Stimulated activated memory B cell treated with anti-CD40 and anti-IgM and Interleukin-4, amounts not matched to agents 10 μg/mL and 1 μg/mL and 100 μg/mL, for 72 hours (primary cell): Measurements from ENCODE around the gene PELI2.

Source experiments
- ATAC-seq: fragments of 150-1000 bp; cut with Tn5 transposase; 2 replicates; pipeline ENCODE4 v1.10.0; 2021
- H3K27ac Mint-ChIP-seq: one replicate; pipeline ENCODE4 v1.8.0; 2022; ENCODE audit warnings: mild to moderate bottlenecking, mixed read lengths
- H3K27me3 Mint-ChIP-seq: one replicate; pipeline ENCODE4 v1.8.0; 2022; ENCODE audit warnings: mixed read lengths
- H3K36me3 Mint-ChIP-seq: one replicate; pipeline ENCODE4 v1.8.0; 2022; ENCODE audit warnings: mixed read lengths
- H3K4me1 Mint-ChIP-seq: one replicate; pipeline ENCODE4 v1.8.0; 2022; ENCODE audit warnings: mixed read lengths
- H3K4me3 Mint-ChIP-seq: one replicate; pipeline ENCODE4 v1.8.0; 2022; ENCODE audit warnings: mild to moderate bottlenecking, moderate library complexity, mixed read lengths
- H3K9me3 Mint-ChIP-seq: one replicate; pipeline ENCODE4 v1.8.0; 2022; ENCODE audit warnings: mixed read lengths

The PELI2 gene, protein sequence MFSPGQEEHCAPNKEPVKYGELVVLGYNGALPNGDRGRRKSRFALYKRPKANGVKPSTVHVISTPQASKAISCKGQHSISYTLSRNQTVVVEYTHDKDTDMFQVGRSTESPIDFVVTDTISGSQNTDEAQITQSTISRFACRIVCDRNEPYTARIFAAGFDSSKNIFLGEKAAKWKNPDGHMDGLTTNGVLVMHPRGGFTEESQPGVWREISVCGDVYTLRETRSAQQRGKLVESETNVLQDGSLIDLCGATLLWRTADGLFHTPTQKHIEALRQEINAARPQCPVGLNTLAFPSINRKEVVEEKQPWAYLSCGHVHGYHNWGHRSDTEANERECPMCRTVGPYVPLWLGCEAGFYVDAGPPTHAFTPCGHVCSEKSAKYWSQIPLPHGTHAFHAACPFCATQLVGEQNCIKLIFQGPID

GRCh38 chr14:56117765-56118610, at the start of gene PELI2:
Gene PELI2, plus strand, starts transcription at chr14:56118411. Its CDS starts 250 bp downstream, at chr14:56118661.
- Mint-ChIP-seq H3K27me3 (peaks cover 15% of the 10 kb centered on the region), H3K36me3 (no peaks in the 10 kb centered on the region), H3K4me1 (peaks cover 32% of the 10 kb centered on the region), H3K4me3 (peak within 1 kb of the TSS; percentile 96), H3K9me3 (no peaks in the 10 kb centered on the region), H3K27ac (peak within 1 kb of the TSS; percentile 92)
- ATAC-seq = peak; percentile 94

GRCh38 chr14:56073799-56074198, 44.4 kb upstream of the PELI2 start:
- Mint-ChIP-seq H3K9me3 (no peaks in the 10 kb centered on the region), H3K36me3 (no peaks in the 10 kb centered on the region), H3K4me1 (no peaks in the 10 kb centered on the region), H3K27ac (no peak overlapping the region), H3K4me3 (no peak overlapping the region), H3K27me3 (peaks cover 22% of the 10 kb centered on the region)
- ATAC-seq = no peak

GRCh38 chr14:56075301-56075700, 42.9 kb upstream of the PELI2 start:
- no peak overlapping the region for H3K27ac Mint-ChIP-seq
- no peaks in the 10 kb centered on the region for H3K4me1 Mint-ChIP-seq
- ATAC-seq = no peak
- no peak overlapping the region for H3K4me3 Mint-ChIP-seq
- H3K36me3 Mint-ChIP-seq = no peaks in the 10 kb centered on the region
- peaks cover 23% of the 10 kb centered on the region for H3K27me3 Mint-ChIP-seq
- H3K9me3 Mint-ChIP-seq = no peaks in the 10 kb centered on the region

DNA sequence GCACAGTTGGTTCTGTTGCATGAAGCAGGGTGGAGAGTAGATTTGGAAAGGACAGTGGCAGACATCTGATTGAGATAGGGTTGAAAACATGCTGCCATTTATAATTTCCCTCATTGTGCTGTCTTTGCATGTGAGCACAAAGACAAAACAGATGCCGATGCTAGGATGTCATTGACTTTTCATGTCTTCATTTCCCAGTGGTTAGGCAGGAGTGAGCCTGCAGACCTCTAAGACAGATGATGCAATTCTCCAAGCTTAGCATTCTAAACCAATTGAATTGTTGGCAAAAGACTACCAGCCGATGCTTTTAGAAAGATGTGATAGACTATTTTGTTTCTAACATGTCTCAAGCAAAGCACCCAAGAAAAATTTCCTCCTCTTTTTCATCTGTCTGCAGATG, 37.1 kb upstream of the PELI2 start:
- H3K4me1 Mint-ChIP-seq = no peaks in the 10 kb centered on the region
- H3K9me3 Mint-ChIP-seq = no peaks in the 10 kb centered on the region
- no peak for ATAC-seq
- H3K36me3 Mint-ChIP-seq = no peaks in the 10 kb centered on the region
- H3K27ac Mint-ChIP-seq = no peak overlapping the region
- H3K27me3 Mint-ChIP-seq = peaks cover 11% of the 10 kb centered on the region
- no peak overlapping the region for H3K4me3 Mint-ChIP-seq

DNA sequence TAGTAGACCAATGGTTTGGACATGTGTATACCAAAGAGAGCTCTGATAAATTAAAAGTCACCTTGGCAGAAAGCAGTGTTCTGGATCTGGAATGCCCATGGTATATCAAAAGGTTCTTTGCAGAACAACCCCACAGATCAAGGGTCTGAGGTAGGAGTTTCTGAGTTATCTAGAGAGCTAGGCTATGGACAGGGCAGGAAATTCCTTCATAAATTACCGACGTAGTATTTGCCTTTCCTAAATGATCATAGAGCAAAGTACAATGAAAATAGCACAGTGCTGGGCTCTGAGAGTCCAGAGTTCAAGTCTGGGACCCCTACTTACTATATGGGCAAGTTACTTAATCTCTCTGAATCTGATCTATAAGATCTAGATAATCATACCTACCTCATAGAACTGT, 35.3 kb upstream of the PELI2 start:
- no peaks in the 10 kb centered on the region for H3K4me1 Mint-ChIP-seq

GRCh38 chr14:56085471-56085870, 32.7 kb upstream of the PELI2 start:
- no peaks in the 10 kb centered on the region for H3K36me3 Mint-ChIP-seq
- H3K27ac Mint-ChIP-seq = no peak overlapping the region
- ATAC-seq = no peak
- H3K4me1 Mint-ChIP-seq = no peaks in the 10 kb centered on the region
- no peaks in the 10 kb centered on the region for H3K27me3 Mint-ChIP-seq
- no peaks in the 10 kb centered on the region for H3K9me3 Mint-ChIP-seq
- no peak overlapping the region for H3K4me3 Mint-ChIP-seq

More for the DNA sequence above, 35.3 kb upstream of the PELI2 start:
- no peaks in the 10 kb centered on the region for H3K36me3 Mint-ChIP-seq
- no peak for ATAC-seq
- H3K4me3 Mint-ChIP-seq = no peak overlapping the region
- no peak overlapping the region for H3K27ac Mint-ChIP-seq
- no peaks in the 10 kb centered on the region for H3K9me3 Mint-ChIP-seq
- H3K27me3 Mint-ChIP-seq = peaks cover 10% of the 10 kb centered on the region

DNA sequence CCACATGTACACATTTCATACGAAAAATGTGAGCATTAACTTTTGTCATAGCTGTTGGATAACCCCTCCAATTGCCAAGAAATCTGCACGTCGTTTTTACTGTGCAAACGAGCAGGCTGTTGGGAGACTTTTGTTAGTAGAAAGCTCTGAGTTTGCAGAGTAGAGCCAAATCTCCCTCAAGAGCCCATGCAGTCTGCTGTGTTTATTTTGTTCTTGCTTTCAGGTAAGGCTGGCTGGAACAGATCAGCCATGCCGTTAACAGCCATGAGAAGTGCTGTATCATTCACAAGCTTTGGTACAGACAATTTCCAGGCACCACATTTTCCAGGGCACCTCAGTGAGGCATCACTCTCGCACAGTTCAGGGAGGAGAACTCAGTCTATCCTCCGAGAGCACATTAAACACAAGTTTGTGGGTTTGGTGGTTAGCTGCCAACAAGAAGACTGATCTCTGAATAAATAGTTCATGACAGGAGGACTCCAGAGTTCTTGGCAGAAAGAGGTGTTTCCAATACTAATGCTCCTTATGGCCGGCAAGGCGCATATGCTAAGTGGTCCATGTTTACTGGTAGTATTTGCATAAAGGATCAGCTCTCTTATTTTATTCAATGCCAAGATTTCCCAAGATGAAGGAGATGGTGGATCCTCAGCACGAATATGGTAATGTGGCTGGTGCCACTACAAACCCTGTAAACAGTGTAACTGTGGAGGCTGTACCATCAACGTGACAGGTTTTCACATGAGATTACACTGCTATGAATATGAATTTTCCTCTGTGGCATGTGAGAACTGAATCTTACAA, 30.3 kb upstream of the PELI2 start:
- Mint-ChIP-seq H3K4me1 (no peaks in the 10 kb centered on the region), H3K9me3 (no peaks in the 10 kb centered on the region), H3K4me3 (no peak overlapping the region), H3K27ac (no peak overlapping the region), H3K27me3 (no peaks in the 10 kb centered on the region), H3K36me3 (no peaks in the 10 kb centered on the region)
- ATAC-seq = no peak

DNA sequence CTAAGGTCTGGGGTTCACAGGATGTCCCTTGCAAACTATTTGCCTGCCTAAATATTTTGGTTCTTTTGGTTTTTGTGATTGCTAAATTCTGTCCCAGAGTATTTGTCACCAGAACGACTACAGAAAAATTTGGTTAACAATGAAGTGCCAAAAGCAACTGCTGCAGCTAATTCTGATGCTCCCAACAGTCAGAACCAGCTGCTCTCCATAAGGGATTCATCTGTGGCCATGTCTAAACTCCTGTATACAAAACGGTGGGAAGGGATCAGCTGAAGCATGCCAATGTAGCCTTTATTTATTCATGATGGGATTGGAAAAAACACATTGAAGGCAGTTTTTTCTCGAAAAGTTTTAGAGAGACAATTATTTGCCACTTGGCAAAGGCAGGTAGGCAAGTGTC, 29.3 kb upstream of the PELI2 start:
- H3K4me3 Mint-ChIP-seq = no peak overlapping the region
- no peak overlapping the region for H3K27ac Mint-ChIP-seq
- no peaks in the 10 kb centered on the region for H3K4me1 Mint-ChIP-seq
- H3K36me3 Mint-ChIP-seq = no peaks in the 10 kb centered on the region
- H3K27me3 Mint-ChIP-seq = peaks cover 6% of the 10 kb centered on the region
- H3K9me3 Mint-ChIP-seq = no peaks in the 10 kb centered on the region
- no peak for ATAC-seq

- no peak for ATAC-seq
- Mint-ChIP-seq H3K4me1 (no peaks in the 10 kb centered on the region), H3K27ac (no peak overlapping the region), H3K4me3 (no peak overlapping the region), H3K27me3 (peaks cover 29% of the 10 kb centered on the region), H3K9me3 (no peaks in the 10 kb centered on the region), H3K36me3 (no peaks in the 10 kb centered on the region)
Measured at GRCh38 chr14:56092763-56093162, 25.4 kb upstream of the PELI2 start.

DNA sequence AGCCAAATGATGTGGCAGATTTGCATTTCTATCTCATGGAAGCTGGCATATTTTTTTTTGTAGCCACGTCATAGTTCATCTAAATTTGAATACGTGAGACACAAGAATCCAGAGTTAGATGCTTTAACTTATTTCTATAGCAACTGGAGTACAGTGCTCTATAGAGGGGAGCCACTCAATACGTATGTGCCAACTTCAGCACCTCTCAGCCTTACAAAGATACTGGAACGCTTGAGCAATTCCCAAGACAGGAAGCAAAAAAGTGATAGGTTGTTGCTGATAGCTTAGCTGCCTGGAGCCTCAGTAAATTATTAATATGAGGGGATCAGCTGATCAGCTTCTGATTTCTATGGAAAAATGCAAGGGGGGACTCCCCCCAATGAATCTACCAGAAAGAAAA, 24.1 kb upstream of the PELI2 start:
- ATAC-seq = no peak
- Mint-ChIP-seq H3K27me3 (peaks cover 29% of the 10 kb centered on the region), H3K36me3 (no peaks in the 10 kb centered on the region), H3K4me1 (no peaks in the 10 kb centered on the region), H3K9me3 (no peaks in the 10 kb centered on the region), H3K4me3 (no peak overlapping the region), H3K27ac (no peak overlapping the region)

GRCh38 chr14:56098021-56098420, 20.2 kb upstream of the PELI2 start:
- Mint-ChIP-seq H3K27ac (no peak overlapping the region), H3K27me3 (peaks cover 29% of the 10 kb centered on the region), H3K36me3 (no peaks in the 10 kb centered on the region)

GRCh38 chr14:56099081-56099797, 19.0 kb upstream of the PELI2 start:
- no peak overlapping the region for H3K27ac Mint-ChIP-seq
- H3K36me3 Mint-ChIP-seq = no peaks in the 10 kb centered on the region
- H3K9me3 Mint-ChIP-seq = no peaks in the 10 kb centered on the region
- no peak for ATAC-seq
- no peak overlapping the region for H3K4me3 Mint-ChIP-seq
- H3K4me1 Mint-ChIP-seq = no peaks in the 10 kb centered on the region
- peaks cover 21% of the 10 kb centered on the region for H3K27me3 Mint-ChIP-seq

More at GRCh38 chr14:56098021-56098420, 20.2 kb upstream of the PELI2 start:
- Mint-ChIP-seq H3K4me3 (no peak overlapping the region), H3K9me3 (no peaks in the 10 kb centered on the region), H3K4me1 (no peaks in the 10 kb centered on the region)
- ATAC-seq = no peak

DNA sequence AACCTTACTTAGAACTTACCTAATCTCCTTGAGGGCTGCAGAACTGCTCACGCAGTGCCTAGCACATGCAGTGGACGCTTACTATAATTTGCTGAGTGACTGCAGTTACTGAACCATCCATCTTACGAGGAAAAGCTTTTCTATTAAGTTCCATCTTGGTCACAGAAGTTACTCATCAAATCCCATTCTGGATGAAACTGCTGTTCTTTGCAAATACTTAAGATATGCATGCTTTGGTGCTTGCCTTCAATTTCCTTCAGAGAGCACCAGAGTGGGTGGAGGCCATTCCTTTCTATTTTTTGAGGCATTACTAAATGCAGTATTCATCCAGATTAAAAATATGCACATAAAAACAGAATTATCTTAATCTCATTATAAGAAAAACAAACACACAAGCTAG, 17.7 kb upstream of the PELI2 start:
- H3K27me3 Mint-ChIP-seq = peaks cover 13% of the 10 kb centered on the region
- no peaks in the 10 kb centered on the region for H3K9me3 Mint-ChIP-seq
- H3K4me1 Mint-ChIP-seq = no peaks in the 10 kb centered on the region
- no peak for ATAC-seq
- no peaks in the 10 kb centered on the region for H3K36me3 Mint-ChIP-seq
- no peak overlapping the region for H3K27ac Mint-ChIP-seq
- H3K4me3 Mint-ChIP-seq = no peak overlapping the region

GRCh38 chr14:56102941-56103340, 15.3 kb upstream of the PELI2 start:
- Mint-ChIP-seq H3K36me3 (no peaks in the 10 kb centered on the region), H3K27ac (no peak overlapping the region), H3K4me3 (no peak overlapping the region), H3K27me3 (no peaks in the 10 kb centered on the region), H3K4me1 (no peaks in the 10 kb centered on the region), H3K9me3 (no peaks in the 10 kb centered on the region)
- no peak for ATAC-seq
